GM12878 (cell line): Measurements from ENCODE around the gene CLDN19.

Experiments used
- CHD2 ChIP-seq: IDR thresholded peaks from 2 replicates; pipeline ENCODE4 v1.6.1; 2011; ENCODE audit warnings: low read depth, low read length, improper control_type of control experiment, borderline replicate concordance
- POLR2AphosphoS5 ChIP-seq: IDR thresholded peaks from 2 replicates; pipeline ENCODE4 v1.6.1; 2011; ENCODE audit warnings: mild to moderate bottlenecking, low read length, inconsistent platforms
- TCF12 ChIP-seq: IDR thresholded peaks from 2 replicates; pipeline ENCODE4 v1.6.1; 2011; ENCODE audit warnings: low read depth, mild to moderate bottlenecking, low read length

DNA sequence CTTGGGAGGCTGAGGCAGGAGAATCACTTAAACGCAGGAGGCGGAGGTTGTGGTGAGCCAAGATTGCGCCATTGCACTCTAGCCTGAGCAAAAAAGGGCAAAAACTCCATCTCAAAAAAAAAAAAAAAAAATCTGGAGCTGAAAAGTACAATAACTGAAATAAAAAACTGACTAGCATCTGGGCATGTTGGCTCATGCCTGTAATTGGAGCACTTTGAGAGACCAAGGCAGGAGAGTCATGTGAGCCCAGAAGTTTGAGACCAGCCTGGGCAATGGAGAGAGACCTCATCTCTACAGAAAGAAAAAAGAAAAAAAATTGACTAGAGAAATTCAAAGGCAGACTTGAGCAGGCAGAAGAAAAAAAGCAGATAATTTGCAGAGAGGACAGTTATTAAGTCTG, 18.1 kb downstream of the CLDN19 start:
- TF ChIP-seq CHD2 = no peak
- no peak for TF ChIP-seq TCF12
- no peak for TF ChIP-seq POLR2AphosphoS5
